ENCODE data around the gene ATR.
A peak's percentile ranks its signal among the peaks of the same experiment; 100 is the strongest.
"Not testable (repeated sequence)": the region's sequence is repeated elsewhere in the genome, so short reads cannot be mapped to it uniquely, and the experiment has no call there.

The ATR gene

DNA sequence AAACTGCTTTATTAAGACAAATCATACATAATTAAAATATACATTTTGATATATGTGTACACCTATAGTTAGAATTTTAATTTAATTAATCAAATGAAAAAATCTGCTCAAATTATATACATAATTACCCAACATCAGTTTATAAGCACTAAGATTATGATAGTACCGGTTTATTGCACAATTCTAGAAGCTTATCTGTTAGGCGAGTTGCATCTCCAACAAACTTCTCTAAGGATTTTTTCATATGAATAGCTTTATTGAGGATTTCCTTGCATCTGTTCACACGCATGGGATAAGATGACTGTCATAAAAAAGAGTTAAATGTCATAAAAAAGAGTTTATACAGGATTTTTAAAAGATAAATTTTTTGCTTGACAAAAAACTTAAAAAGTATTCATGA, 110.8 kb downstream of the ATR start:
- Histone ChIP-seq H3K27me3 (ENCODE audit: control insufficient read depth, insufficient read depth, low read length) (no peaks in the 10 kb centered on the region), H3K4me3 (ENCODE audit: low read length) (no peak overlapping the region), H3K9ac (ENCODE audit: low read length) (no peak overlapping the region), H3K4me1 (ENCODE audit: control insufficient read depth, insufficient read depth, low read length) (no peaks in the 10 kb centered on the region), H3K9me3 (ENCODE audit: control insufficient read depth, low read length) (no peaks in the 10 kb centered on the region), H3K36me3 (ENCODE audit: control insufficient read depth, insufficient read depth, low read length) (no peaks in the 10 kb centered on the region)

DNA sequence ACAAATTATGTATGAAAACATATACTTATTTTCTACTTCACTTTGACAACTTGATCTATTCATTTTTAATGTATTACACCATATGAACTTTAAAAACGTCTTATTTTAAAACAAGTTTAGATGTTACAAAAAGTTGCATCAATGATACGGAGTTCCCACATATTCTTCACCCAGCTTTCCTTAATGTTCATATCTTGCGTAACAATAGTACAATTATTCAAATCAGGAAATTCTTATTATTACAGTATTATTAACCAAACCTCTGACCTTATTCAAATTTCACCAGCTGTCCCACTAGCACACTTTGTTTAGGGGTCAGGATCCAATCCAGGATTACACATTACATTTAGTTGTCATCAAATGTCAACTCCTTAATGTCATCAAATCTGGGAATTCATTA, 117.8 kb downstream of the ATR start:
- Histone ChIP-seq H3K36me3 (ENCODE audit: control insufficient read depth, insufficient read depth, low read length) (no peaks in the 10 kb centered on the region), H3K4me1 (ENCODE audit: control insufficient read depth, insufficient read depth, low read length) (no peaks in the 10 kb centered on the region), H3K9ac (ENCODE audit: low read length) (no peak overlapping the region), H3K27me3 (ENCODE audit: control insufficient read depth, insufficient read depth, low read length) (no peaks in the 10 kb centered on the region), H3K9me3 (ENCODE audit: control insufficient read depth, low read length) (no peaks in the 10 kb centered on the region), H3K4me3 (ENCODE audit: low read length) (no peak overlapping the region)

DNA sequence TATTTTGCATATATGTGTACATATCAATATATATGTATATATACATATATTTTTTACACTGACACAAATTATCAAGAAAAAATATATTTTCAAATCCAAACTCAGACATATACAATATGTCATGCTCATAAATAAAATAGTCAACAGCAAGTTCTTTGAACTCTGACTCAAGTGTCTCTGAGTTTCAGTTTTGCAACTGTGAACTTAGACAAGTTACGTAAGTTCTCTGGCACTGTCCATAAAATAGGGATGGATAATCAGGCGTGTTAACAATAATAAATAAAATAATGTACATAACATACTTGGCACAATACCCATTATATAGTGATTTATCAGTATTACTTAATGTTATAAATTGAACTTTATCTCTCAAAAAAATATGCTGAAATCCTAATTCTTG, 118.6 kb downstream of the ATR start:
- no peak overlapping the region for H3K4me3 ChIP-seq (ENCODE audit: low read length)
- H3K4me1 ChIP-seq (ENCODE audit: control insufficient read depth, insufficient read depth, low read length): no peaks in the 10 kb centered on the region
- H3K36me3 ChIP-seq (ENCODE audit: control insufficient read depth, insufficient read depth, low read length): no peaks in the 10 kb centered on the region
- H3K9me3 ChIP-seq (ENCODE audit: control insufficient read depth, low read length): no peaks in the 10 kb centered on the region
- H3K9ac ChIP-seq (ENCODE audit: low read length): no peak overlapping the region
- H3K27me3 ChIP-seq (ENCODE audit: control insufficient read depth, insufficient read depth, low read length): no peaks in the 10 kb centered on the region

DNA sequence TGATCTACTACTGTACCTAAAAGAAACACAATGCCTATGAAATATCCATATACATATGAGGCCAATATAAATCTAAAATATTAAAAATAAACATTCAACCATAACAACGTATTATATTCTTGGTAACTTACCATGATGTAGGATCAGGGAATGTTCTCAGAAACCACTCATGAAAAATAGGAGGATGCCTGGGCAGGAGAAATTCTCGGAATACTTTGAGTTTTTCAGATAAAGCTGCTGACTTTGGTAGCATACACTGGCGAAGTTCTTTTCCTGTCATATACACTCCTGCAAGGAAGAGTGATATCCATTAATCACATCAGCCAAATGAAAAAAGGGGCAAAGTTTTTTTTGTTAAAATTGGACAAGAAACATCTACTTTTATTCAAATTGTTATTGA, 119.4 kb downstream of the ATR start:
- no peaks in the 10 kb centered on the region for H3K9me3 ChIP-seq (ENCODE audit: control insufficient read depth, low read length)
- no peaks in the 10 kb centered on the region for H3K27me3 ChIP-seq (ENCODE audit: control insufficient read depth, insufficient read depth, low read length)
- H3K4me1 ChIP-seq (ENCODE audit: control insufficient read depth, insufficient read depth, low read length): no peaks in the 10 kb centered on the region
- H3K36me3 ChIP-seq (ENCODE audit: control insufficient read depth, insufficient read depth, low read length): no peaks in the 10 kb centered on the region
- no peak overlapping the region for H3K4me3 ChIP-seq (ENCODE audit: low read length)
- H3K9ac ChIP-seq (ENCODE audit: low read length): no peak overlapping the region

DNA sequence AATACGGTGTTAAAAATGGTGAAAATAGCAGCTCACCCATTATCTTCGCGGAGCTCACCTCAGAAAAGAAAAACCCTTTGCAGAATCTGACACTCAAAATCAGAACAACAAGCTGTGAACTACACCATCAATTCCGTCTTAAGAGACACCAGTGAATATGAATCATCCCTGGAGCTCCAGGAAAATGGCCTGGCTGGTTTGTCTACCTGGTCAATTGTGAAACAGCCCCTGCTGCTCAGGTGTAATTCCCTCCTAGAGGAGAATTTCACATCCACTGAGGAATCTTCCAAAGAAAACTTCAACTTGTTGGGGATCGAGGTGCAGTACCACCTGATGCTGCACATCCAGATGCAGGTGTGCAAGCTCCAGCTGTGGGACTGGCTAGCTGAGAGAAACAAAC, 127.7 kb downstream of the ATR start:
- no peaks in the 10 kb centered on the region for H3K36me3 ChIP-seq (ENCODE audit: control insufficient read depth, insufficient read depth, low read length)
- no peaks in the 10 kb centered on the region for H3K9me3 ChIP-seq (ENCODE audit: control insufficient read depth, low read length)
- H3K27me3 ChIP-seq (ENCODE audit: control insufficient read depth, insufficient read depth, low read length): no peaks in the 10 kb centered on the region
- no peak overlapping the region for H3K9ac ChIP-seq (ENCODE audit: low read length)
- H3K4me3 ChIP-seq (ENCODE audit: low read length): no peak overlapping the region
- peaks cover under 1% of the 10 kb centered on the region for H3K4me1 ChIP-seq (ENCODE audit: control insufficient read depth, insufficient read depth, low read length)

DNA sequence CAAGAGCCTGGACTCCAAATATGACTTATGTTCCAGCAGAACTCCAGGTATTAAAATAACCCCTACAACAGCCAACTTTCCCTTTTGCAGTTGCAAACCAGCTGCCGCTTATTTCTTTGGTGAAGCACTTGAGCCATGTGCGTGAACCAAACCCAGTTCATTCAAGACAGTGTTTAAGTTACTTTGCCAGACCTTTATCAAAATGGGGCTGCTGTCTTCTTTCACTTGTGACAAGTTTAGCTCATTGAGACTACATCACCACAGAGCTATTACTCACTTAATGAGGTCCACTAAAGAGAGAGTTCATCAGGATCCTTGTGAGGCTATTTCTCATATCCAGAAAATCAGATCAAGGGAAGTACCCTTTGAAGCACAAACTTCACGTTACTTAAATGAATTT, 128.3 kb downstream of the ATR start:
- no peaks in the 10 kb centered on the region for H3K9me3 ChIP-seq (ENCODE audit: control insufficient read depth, low read length)
- H3K9ac ChIP-seq (ENCODE audit: low read length): no peak overlapping the region
- peaks cover 8% of the 10 kb centered on the region for H3K4me1 ChIP-seq (ENCODE audit: control insufficient read depth, insufficient read depth, low read length)
- no peaks in the 10 kb centered on the region for H3K27me3 ChIP-seq (ENCODE audit: control insufficient read depth, insufficient read depth, low read length)
- no peak overlapping the region for H3K4me3 ChIP-seq (ENCODE audit: low read length)
- H3K36me3 ChIP-seq (ENCODE audit: control insufficient read depth, insufficient read depth, low read length): no peaks in the 10 kb centered on the region

DNA sequence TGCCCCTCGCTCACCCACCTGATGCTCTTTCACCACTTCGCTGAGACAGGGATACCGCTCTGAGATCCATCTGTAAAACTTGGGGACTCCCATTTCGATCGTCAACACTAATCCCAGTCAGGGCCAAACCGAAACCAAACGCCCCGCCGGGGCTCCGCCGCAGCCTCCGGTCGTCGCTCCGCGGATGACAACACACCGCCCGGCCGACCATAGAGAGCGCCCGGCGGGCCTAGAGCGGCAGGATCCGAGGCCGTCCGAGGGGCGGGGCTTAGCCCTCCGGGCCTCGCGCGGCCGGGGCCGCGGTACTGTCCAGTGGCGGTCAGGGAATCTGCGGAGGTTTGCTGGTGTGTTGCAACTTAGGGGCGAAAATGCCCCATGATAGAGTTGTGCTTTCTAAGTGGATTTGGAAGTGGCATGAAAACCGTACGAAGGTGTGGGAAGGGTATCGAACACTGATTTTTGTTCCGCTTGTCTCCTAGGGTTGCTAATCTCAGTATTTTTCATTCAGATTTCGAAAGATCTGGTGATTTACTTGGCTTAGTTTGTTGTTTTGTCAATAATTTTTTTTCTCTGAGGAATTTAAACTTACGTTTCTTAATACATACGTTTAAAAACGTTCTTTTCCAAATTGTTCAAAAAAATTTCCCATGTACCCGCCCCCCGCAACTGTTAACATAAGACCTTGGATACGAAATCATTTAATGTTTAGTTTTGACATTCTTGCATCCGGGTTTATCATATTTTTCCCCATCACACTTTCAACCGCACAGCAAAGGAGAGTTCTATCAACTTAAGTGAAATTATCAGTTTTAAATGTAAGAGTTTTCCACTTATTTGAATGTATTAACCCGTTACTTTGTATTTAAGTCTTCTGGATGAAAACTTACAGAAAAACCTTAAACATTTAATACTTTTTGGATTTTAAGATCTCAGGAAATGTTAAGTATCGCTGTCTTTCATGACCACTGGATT, 130.4 kb downstream of the ATR start, which contains the start of gene XRN1:
Gene XRN1 (minus strand): TSS at position 186 of the 972 bp plus-strand sequence. CDS start 93 bp downstream, at position 93.
- no peaks in the 10 kb centered on the region for H3K9me3 ChIP-seq (ENCODE audit: control insufficient read depth, low read length)
- H3K27me3 ChIP-seq (ENCODE audit: control insufficient read depth, insufficient read depth, low read length): no peaks in the 10 kb centered on the region
- peaks cover 8% of the 10 kb centered on the region for H3K4me1 ChIP-seq (ENCODE audit: control insufficient read depth, insufficient read depth, low read length)
- no peaks in the 10 kb centered on the region for H3K36me3 ChIP-seq (ENCODE audit: control insufficient read depth, insufficient read depth, low read length)
- peak within 1 kb of the TSS; percentile 100 for H3K9ac ChIP-seq (ENCODE audit: low read length)
- H3K4me3 ChIP-seq (ENCODE audit: low read length): peak within 1 kb of the TSS; percentile 99

DNA sequence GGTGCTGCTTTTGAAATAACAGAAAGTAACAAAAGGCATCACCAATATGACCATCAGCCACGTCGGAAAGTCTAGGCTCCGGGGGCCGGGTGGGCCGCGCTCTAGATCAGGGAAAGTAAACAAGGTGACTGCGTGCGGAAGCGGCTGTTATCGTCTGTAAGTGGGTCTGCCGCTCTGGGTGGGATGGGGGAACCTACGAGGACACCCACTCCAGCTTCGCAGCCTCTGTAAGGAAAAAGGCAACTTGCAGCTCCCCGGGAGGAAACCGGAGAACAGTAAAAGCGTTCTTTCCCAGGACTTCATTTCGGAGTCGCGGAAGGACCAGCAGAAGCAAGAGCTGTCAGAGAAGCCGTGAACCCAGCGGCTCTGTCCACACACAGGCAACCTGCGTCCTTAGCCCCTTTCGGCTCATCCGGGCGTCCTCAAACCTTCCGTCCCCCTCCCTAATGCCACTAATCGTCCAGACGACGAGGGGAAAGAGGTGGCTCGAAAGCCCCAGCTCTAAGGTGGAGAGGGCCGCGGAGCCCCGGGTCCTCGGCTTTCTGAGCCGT, 131.2 kb downstream of the ATR start:
- no peaks in the 10 kb centered on the region for H3K27me3 ChIP-seq (ENCODE audit: control insufficient read depth, insufficient read depth, low read length)
- H3K9ac ChIP-seq (ENCODE audit: low read length): peak overlapping the region; percentile 100
- H3K4me1 ChIP-seq (ENCODE audit: control insufficient read depth, insufficient read depth, low read length): peaks cover 8% of the 10 kb centered on the region
- H3K4me3 ChIP-seq (ENCODE audit: low read length): peak overlapping the region; percentile 99
- no peaks in the 10 kb centered on the region for H3K9me3 ChIP-seq (ENCODE audit: control insufficient read depth, low read length)
- no peaks in the 10 kb centered on the region for H3K36me3 ChIP-seq (ENCODE audit: control insufficient read depth, insufficient read depth, low read length)

DNA sequence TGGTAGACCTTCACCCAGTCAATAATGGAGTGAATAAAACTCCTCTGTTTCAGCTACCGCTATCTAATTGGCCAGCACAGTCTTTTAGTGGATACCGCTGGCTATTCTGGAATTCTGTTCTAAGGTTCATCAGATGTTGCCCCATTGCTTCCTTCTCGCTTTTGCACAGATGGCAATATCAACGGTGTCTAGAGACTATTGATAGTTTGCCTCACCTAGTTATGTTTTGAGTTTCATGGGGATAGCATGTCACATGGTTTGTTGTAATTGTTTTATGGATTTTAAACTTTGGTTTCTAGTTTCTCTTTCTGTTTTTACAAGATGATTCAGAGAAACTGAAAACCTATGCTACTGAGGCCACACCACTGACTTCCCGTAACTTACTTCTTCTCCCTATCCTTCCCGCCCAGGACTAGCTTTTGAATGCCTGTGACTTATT, 132.7 kb downstream of the ATR start:
- H3K4me1 ChIP-seq (ENCODE audit: control insufficient read depth, insufficient read depth, low read length): peaks cover 8% of the 10 kb centered on the region
- H3K9ac ChIP-seq (ENCODE audit: low read length): peak overlapping the region; percentile 100

DNA sequence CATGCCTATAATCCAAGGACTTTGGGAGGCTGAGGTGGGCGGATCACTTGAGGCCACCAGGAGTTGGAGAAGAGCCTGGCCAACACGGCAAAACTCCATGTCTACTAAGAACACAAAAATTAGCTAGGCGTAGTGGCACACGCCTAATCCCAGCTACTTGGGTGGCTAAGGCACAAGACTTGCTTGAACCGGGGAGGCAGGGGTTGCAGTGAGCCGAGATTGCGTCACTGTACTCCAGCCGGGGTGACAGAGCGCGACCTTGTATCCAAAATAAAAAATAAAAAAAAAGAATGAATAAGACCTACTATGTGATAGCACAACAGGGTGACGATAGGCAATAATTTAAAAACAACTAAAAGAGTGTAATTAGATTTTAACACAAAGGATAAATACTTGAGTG, 134.2 kb downstream of the ATR start:
- Histone ChIP-seq H3K36me3 (ENCODE audit: control insufficient read depth, insufficient read depth, low read length) (no peaks in the 10 kb centered on the region), H3K4me3 (ENCODE audit: low read length) (no peak overlapping the region), H3K27me3 (ENCODE audit: control insufficient read depth, insufficient read depth, low read length) (no peaks in the 10 kb centered on the region), H3K9me3 (ENCODE audit: control insufficient read depth, low read length) (no peaks in the 10 kb centered on the region), H3K9ac (ENCODE audit: low read length) (no peak overlapping the region), H3K4me1 (ENCODE audit: control insufficient read depth, insufficient read depth, low read length) (peaks cover 12% of the 10 kb centered on the region)

More for the DNA sequence above, 132.7 kb downstream of the ATR start:
- H3K9me3 ChIP-seq (ENCODE audit: control insufficient read depth, low read length): no peaks in the 10 kb centered on the region
- H3K27me3 ChIP-seq (ENCODE audit: control insufficient read depth, insufficient read depth, low read length): no peaks in the 10 kb centered on the region
- H3K36me3 ChIP-seq (ENCODE audit: control insufficient read depth, insufficient read depth, low read length): no peaks in the 10 kb centered on the region
- no peak overlapping the region for H3K4me3 ChIP-seq (ENCODE audit: low read length)

DNA sequence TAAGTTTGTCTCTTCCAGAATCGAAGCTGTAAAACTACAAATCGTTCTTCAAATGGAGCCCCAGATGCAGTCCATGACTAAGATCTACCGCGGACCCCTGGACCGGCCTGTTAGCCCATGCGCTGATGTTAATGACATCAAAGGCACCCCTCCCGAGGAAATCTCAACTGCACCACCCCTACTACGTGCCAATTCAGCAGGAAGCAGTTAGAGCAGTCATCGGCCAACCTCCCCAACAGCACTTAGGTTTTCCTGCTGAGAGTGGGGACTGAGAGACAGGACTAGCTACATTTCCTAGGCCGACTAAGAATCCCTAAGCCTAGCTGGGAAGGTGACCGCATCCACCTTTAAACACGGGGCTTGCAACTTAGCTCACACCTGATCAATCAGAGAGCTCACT, 135.5 kb downstream of the ATR start:
- H3K4me3 ChIP-seq (ENCODE audit: low read length); H3K27me3 ChIP-seq (ENCODE audit: control insufficient read depth, insufficient read depth, low read length); H3K9me3 ChIP-seq (ENCODE audit: control insufficient read depth, low read length); H3K36me3 ChIP-seq (ENCODE audit: control insufficient read depth, insufficient read depth, low read length); H3K9ac ChIP-seq (ENCODE audit: low read length): not testable (repeated sequence)
- peaks cover 12% of the 10 kb centered on the region for H3K4me1 ChIP-seq (ENCODE audit: control insufficient read depth, insufficient read depth, low read length)

DNA sequence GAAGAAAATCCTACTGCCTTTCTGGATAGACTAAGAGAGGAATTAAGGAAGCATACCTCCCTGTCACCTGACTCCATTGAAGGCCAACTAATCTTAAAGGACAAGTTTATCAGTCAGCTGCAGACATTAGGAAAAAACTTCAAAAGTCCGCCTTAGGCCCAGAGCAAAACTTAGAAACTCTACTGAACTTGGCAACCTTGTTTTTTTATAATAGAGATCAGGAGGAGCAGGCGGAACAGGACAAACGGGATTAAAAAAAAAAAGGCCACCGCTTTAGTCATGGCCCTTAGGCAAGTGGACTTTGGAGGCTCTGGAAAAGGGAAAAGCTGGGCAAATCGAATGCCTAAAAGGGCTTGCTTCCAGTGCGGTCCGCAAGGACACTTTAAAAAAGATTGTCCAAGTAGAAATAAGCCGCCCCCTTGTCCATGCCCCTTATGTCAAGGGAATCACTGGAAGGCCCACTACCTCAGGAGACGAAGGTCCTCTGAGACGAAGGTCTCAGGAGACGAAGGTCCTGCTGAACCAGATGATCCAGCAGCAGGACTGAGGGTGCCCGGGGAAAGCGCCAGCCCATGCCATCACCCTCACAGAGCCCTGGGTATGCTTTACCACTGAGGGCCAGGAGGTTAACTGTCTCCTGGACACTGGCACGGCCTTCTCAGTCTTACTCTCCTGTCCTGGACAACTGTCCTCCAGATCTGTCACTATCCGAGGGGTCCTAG, 138.9 kb downstream of the ATR start:
- H3K9ac ChIP-seq (ENCODE audit: low read length); H3K9me3 ChIP-seq (ENCODE audit: control insufficient read depth, low read length); H3K4me1 ChIP-seq (ENCODE audit: control insufficient read depth, insufficient read depth, low read length); H3K27me3 ChIP-seq (ENCODE audit: control insufficient read depth, insufficient read depth, low read length); H3K36me3 ChIP-seq (ENCODE audit: control insufficient read depth, insufficient read depth, low read length); H3K4me3 ChIP-seq (ENCODE audit: low read length): not testable (repeated sequence)

Measured in mucosa of stomach (tissue), 1 donor.